ENCODE results near the gene SORCS2.

The SORCS2 gene

GRCh38 chr4:7275067-7275466 is 82.7 kb downstream of the SORCS2 start:
- DNase-seq: no peak

- DNase-seq: no peak
Measured at GRCh38 chr4:7275490-7276154, 83.3 kb downstream of the SORCS2 start.

- DNase-seq: no peak
Measured at GRCh38 chr4:7276515-7276914, 84.2 kb downstream of the SORCS2 start.

GRCh38 chr4:7278071-7278765 is 85.9 kb downstream of the SORCS2 start:
- DNase-seq: no peak

- DNase-seq: no peak
Measured at GRCh38 chr4:7278981-7279380, 86.6 kb downstream of the SORCS2 start.

- DNase-seq: no peak
Measured at GRCh38 chr4:7279902-7280301, 87.6 kb downstream of the SORCS2 start.

- DNase-seq: no peak
Measured at GRCh38 chr4:7280926-7281690, 88.8 kb downstream of the SORCS2 start.

GRCh38 chr4:7281691-7282665 is 89.6 kb downstream of the SORCS2 start:
- no peak for DNase-seq

GRCh38 chr4:7282786-7283440 is 90.6 kb downstream of the SORCS2 start:
- DNase-seq: no peak

GRCh38 chr4:7285244-7286094 is 93.1 kb downstream of the SORCS2 start:
- DNase-seq: no peak

- no peak for DNase-seq
Measured at GRCh38 chr4:7286170-7286569, 93.8 kb downstream of the SORCS2 start.

- no peak for DNase-seq
Measured at GRCh38 chr4:7286798-7287197, 94.5 kb downstream of the SORCS2 start.

GRCh38 chr4:7287274-7287917 is 95.1 kb downstream of the SORCS2 start:
- no peak for DNase-seq

GRCh38 chr4:7287918-7288280 is 95.6 kb downstream of the SORCS2 start:
- DNase-seq: no peak

GRCh38 chr4:7288751-7289523 is 96.6 kb downstream of the SORCS2 start:
- no peak for DNase-seq

GRCh38 chr4:7289589-7289988 is 97.3 kb downstream of the SORCS2 start:
- DNase-seq: no peak

GRCh38 chr4:7291372-7292114 is 99.2 kb downstream of the SORCS2 start:
- DNase-seq: no peak

GRCh38 chr4:7293703-7294102 is 101.4 kb downstream of the SORCS2 start:
- no peak for DNase-seq

- no peak for DNase-seq
Measured at GRCh38 chr4:7294176-7294756, 101.9 kb downstream of the SORCS2 start.
